NCI-H1694 (cell line): ENCODE measurements around the gene GUCY2F.

Source experiments
- DNase-seq: peaks from one replicate; lab custom pipeline; 2025; lab: John Stamatoyannopoulos, UW

The GUCY2F gene

DNA sequence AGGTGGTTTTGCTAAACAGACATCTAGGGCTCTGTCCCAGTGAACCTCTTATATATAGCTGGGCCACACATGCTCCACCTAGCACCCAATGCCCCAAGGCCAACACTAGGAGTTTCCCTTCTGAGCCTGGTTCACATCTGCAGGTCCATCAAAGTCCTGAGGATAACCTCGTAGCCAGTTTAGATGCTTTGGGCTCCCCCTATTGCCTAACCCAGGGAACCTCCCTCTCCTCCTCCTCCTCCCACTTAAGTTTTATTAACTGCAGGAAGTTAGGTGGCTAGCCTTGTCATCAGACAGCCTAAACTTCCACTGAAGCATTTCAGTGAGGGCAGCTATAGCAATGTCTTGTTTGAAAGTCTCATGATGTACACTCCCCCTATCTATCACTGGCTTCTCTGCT is 88.0 kb downstream of the GUCY2F start:
- DNase-seq: no peak

DNA sequence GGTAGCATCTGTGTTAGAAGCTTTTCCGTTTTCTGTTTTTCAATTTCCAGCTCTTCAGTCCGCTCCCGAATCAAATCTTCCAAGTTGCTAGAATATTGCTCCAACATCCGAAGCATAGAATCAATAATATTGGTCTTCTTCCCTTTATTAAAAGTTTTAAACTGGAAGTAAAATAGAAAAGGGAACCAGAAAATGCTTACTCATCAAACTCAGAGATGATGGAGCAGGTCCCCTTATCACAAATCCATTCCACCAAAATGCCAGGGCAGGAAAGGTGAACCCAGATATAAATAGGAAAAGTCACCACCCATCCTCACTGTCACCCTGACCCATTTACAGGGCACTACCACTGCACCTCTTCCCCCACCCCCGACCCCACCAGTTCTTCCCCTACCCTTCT is 89.0 kb downstream of the GUCY2F start:
- no peak for DNase-seq

DNA sequence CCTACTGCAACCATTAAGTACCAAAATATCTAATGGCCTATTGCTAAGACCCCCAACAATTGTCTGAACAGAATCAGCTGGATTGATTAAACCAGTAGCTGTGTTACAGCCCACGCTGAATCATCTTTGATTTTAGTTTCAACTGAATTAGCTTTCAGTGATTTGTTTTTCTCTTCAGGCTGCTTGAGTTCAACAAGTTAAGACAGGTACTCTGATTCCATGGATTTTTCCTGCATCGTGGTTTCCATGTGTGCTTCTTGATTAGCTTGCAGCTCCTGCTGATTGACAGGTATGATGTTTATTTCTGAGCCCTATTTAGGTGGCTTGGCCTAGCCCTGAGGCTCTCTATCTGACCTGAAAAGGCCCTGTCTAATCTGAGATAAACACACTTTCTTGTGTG is 91.3 kb downstream of the GUCY2F start:
- no peak for DNase-seq

DNA sequence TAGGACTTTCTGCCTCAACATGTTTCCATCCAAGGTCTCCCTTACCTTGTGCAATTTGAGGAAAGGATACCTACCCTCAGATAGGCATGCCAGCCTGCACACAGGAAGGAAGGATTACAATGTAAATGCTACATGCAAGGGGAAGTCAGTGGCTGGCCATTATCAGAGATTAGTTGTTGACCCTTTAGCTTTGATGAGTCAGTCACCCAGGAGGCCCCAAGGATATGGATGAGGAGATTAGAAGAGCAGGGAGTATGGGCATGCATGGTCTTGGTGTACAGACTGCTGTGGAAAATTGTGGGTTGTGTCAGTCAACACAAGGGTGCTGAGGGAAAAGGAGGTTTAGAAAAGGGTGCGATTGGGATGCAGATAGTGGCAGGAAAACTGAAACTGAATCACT is 92.0 kb downstream of the GUCY2F start:
- DNase-seq: no peak

DNA sequence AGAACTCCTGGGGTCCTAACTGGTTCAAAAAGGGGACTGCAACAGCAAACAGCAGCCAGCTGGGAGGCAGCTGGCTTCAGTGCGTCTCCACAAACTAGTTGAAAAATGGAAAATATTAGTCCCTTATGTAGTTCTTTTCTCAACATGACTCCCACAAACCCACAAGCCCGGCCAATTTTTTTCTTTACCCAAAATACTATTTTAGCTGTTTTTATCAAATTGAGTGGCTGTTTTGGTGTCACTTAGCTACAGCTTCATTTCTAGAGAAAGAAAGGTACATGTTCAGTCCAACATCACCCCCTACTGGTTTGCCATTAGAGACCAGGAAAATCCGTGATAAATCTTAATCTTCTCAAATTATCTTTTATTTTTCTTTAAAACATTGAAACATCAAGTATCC is 97.2 kb downstream of the GUCY2F start:
- DNase-seq: no peak

DNA sequence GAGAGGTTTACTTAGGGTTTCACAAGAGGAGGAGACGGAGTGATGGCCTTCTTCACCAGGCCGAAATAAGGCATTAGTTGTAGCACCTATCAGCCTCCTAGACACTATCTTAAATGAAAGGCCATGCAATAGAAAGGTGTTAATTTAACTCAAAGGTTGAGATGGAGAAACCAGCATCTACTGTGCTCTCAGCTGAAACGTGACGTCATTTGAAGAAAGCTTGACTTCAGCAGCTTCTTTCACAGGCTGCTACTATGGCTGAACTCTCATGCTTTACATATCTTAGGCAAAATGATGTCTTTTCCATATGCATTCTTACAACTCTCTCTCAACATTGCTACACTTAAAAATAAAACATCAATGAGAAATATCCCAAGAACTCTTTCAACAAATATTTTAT is 99.6 kb downstream of the GUCY2F start:
- DNase-seq: no peak

DNA sequence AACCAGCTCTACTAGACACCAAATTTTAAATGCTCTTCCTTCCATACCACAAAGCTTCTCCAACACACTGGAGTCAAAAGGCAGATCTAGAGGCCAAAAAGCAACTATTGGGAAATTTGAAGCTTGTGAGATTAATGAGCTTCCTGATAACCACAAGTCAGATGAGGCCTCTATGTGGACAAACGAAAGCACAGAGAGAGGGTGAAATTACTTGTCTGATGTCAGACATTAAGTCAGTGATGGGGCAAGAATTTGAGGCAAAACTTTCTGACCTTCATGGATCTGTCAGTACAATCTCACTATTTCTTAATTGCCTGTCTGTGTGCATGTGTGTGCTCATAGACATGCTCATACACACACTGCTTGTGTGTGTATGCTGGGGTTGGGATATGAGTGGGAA is 103.6 kb downstream of the GUCY2F start:
- DNase-seq: no peak

DNA sequence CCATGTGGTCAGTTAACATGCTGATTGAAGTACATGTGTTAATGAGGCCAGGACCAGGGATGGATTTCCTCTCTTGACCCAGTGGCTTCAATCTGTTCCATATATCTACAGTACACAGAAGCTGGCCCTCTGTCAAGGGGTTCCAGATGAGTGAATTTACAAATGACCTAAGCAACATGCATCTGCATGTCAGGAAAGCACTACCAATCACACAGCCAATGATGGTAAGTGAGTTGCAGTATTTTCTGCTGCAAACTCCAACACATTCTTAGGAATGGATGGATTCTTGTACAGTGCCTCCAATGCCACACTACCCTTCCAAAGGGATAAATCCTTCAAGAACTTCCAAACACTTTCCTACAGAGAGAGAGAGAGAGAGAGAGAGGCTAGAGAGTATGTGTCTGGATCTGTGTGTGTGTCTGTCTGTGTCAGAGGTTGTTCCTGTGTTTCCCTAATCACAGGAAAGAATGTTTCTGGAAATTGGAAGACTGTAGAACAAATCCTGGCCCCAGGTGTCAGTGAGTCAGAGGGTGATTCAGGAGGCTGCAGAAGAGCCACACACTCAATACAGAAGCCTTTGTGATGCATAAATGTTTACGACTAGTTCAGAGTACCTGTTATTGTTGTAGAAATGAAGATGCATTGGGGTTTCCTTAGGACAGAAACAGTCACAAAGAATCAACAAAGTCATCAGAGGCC is 107.5 kb downstream of the GUCY2F start:
- DNase-seq: no peak

DNA sequence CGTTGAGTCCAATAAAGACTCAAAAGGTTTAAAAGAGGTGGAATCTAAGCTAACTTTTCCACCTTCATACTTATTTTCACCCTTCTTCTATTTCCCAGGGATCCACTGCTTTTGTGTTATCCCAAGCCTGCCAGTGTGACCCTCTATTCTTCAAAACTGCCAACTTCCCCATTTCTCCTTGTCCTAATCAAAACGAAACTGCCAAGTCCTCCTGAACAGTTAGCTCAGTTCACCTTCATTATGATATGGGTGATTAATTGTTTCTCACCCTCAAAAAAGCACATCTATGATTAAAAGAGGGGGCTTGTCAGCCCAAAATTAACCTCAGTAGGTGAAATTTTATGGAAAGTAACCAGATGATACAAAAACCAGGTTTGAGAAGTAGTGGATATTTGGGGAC is 108.4 kb downstream of the GUCY2F start:
- DNase-seq: no peak

DNA sequence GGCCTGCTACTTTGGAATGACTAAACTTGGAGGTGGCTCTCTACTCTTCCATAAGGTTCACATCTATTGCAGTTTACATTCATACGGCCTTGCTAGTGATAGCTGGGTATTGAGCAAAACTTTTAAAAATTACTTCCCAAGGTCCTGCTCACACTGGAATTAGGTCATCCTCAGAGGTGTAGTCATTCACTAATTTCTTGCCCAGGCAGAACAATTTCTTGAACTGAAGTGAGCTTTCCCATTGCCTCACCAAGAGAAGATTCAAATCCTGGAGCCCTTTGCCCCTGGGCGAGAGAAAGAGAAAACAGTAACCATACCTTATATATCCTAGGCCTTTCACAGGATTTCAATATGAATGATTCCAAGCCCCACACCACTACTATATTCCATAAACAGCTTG is 109.2 kb downstream of the GUCY2F start:
- no peak for DNase-seq

DNA sequence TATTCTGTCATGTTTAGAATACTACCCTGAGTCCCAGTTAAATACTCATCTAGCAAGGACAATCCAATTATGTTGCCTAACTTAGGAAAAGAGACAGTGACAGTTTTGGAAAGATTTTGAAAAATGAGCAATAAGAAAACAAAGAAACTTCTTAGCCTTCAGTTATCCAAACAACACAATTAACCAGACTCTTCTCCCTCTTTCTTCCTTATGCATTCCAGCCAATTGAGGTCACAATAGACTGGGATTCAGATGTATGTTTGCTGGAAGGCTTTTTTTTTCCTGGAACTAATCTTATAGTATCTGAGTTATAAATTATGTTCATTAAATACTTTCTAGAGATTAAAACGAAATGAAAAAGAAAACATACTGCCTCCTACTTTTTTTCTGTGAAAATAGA is 109.6 kb downstream of the GUCY2F start:
- no peak for DNase-seq

DNA sequence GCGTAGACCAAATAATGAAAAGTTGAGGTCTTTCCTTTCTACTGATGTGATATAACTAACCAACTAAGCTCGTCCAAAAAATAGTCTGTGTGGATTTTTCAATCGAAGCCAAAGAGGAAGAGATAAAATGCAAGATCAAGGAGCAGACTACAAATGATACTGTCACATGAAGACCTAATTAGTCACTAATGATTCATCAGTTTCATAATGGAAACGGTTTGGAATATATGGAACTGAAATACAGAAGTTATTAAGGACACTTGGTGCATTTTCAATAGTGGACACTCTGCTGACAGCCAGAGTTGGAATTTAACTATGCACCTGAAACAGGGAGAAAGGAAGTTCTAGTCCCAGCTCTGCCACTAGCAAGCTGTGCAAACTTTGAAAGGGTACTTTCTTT is 119.8 kb downstream of the GUCY2F start:
- no peak for DNase-seq

DNA sequence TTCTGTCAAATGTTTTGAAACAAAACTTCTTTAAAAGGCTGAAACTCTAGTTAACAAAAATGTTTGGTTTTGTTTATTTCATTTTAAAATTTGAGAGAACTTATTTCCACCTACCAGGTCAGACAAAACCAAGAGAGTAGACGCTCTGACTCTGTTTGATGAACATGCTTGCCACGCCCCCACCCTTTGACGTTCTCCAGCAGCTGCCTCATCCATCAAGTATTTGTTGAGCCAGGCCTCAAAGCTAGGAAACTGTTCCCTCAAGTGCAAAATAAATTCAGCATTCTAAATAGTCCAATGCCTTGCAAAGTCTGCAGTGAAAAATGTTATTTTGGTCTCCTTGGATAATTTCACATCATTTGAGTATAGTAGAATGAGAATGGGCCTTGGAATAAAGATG is 121.6 kb downstream of the GUCY2F start:
- DNase-seq: no peak

DNA sequence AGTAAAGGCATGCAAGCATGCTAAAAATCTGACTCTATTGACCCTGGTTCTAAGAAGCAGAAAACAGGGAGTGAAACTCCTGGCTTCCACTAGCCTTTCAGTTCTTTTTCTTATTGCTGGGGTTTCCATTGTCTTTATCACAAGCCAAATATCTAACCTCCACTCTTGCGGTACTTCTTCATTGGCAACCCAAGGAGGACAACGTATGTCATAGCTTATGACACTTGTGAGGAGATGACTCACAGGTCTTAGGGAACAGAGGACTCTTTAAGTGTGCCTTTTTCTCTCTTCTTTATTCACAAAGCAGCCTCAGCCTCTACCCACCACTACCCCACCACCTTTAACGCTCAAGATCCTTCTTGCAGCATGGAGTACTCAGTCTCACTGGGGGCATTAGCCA is 124.2 kb downstream of the GUCY2F start:
- no peak for DNase-seq

DNA sequence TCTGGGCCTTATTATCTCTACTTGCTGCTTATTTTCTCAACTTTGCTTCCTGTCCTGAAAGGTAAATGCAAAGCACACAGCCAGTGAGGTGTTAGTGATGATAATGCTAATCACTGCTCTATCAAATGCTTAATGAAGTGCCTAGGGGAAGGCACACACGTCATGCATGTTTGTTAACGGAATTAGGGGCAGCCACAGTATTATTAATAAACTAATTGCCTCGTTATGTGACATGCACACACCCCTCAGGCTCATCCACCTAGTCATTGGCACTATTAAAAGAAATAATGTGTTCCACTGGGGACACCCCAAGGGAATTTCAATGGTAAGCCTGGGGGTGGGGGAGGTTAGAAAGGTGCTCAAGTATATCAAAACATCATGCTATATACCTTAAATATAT is 125.2 kb downstream of the GUCY2F start:
- no peak for DNase-seq

DNA sequence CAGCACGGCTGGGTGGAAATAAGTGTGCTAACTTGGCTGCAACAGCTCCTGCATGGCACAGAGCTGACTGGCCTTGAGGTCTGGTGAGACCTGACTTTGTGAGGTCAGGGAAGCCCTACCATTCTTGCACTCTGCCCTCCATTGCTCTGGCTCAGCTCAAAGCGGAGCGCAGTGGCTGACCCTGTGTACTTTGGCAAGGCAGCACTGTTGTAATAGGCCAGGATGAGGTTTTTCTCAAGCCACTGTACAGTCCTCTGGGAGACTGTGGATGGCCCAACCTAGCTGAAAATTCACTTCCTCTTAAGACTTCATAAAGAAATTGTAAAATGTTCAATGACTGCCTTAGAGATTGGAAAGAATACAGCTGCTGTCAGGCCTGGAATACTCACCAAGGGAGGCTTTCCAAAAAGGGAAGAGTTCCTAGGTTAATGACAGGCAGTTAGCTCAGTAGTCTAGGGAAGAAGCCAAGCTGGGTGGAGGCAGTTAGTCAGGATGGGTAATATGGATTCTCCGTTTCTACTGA is 129.8 kb downstream of the GUCY2F start:
- DNase-seq: no peak

DNA sequence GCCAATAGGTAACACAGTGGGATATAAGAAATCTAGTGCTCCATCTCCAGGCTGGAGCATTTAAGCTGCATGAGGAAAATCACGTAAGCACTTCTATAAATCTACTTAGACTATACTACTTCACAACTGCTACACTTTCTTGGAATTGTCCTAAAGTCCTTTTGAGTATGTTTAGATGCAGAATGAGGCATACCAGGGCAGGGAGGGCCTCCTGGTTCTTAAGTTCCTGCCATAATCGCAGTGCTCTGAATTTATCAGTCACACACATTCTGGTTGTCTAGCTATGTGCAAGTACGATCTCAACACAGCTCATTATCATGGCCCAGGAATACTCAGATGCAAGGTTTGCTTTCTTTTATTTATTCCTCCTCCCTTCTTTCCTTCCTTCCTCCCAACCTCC is 130.3 kb downstream of the GUCY2F start:
- DNase-seq: no peak

DNA sequence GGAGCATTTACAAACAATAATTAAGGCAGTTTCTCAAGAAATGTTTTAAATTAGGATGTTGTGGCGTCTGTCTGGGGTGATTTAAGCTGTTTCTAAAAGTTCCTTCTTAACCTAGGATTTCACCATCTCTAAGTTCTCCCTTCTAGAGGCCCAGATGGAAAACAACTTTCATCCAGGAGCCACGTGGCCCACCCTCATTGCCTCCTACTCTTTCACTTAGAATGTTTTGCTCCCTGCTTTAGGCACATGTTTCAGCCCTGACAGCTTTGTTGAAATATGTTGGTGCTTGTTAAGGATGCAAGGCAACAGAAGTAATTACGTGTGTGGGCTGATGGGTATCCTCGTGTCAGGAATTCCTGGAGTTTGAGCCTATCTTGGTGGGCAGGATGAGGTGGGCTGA is 131.3 kb downstream of the GUCY2F start:
- no peak for DNase-seq

DNA sequence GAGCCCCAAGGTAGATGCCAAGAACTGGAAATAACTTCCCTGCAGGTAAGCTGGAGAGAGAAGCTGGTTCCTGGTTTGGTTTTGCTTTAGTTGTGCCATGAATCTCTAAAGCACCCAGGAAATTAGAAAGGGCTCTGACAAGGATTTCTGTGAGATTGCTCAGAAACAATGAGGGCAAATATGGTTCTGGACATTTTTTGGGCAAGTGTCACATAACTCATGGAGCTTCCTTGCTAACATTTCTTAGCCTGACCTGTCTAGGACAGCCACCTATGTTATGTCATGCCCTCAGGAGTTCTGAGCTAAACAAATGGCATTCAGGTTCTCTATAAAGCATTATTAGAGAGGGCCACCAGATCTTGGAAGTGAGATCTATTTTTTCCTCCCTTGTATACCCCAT is 131.8 kb downstream of the GUCY2F start:
- DNase-seq: no peak

DNA sequence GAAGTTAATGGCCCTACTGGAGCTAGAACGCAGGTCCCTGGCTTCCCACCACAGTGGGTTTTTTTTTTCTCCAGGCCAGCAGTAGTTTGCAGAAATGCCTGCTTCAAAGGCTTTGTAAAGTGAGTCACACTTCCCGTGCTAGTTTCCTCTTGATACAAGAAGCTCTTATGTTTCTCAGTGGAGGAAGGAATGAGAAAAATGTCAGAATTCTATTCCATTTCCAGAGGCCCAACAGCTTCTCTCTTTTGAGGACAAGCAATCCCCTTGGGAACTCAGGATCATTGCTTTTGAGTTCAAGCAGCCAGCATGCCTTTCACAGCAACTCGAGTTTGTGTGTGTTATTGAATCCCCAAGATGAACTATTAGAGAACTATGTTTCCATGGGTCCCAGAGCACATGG is 134.3 kb downstream of the GUCY2F start:
- DNase-seq: no peak

DNA sequence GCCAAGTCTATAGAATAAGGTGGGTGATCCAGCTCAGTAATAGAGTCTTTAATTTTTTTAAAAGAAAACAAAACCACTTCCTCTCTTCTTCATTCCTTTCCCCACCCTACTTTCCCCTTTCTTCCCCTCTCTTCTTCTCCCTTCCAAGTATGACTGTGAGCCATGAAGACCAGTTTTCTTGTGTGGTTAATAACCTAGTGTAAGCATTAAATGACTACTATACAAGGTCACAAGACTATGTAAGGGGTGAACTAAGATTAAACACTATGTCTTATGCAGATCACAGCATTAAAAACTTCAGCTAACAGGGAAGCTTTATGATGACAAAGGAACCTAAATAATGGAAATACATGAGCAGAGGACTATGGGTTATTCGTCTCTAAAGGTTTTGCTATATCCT is 135.4 kb downstream of the GUCY2F start:
- no peak for DNase-seq

DNA sequence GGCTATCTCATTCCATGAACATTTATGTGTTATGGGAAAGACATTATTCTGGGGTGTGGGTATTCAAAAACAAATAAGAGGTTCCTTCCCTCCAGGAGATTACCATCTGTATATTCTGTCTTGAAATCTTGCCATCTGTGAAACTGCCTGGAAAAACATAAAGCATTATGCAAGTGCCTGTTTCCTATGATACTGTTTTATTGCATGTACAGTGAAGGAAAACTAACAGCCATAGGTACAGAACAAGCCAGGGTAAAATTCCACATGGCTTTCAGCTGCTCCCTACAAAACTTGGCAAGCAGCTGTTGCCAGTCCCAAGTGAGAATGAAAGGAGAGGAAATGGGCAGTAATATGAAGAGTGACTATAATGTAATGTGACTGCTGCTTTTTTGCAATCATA is 136.0 kb downstream of the GUCY2F start:
- DNase-seq: no peak

DNA sequence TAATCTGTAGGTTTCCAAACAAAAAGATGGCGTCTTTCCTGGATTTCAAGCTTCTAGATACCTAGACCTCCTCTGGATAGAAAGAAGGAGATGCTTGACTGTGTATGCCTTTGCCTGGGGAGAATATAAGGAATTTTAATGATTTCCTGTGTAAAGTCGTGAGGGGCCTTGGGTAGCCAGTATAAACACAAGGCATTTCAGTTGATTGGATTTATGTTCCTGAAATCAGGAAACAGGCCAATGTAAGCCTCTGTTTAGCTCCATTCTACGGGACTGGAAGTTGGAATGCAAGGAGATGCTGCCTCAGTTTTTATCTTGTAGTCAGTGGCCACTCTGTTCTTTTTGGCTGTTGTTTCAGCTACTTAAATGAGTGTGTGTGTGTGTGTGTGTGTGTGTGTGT is 137.2 kb downstream of the GUCY2F start:
- DNase-seq: no peak

DNA sequence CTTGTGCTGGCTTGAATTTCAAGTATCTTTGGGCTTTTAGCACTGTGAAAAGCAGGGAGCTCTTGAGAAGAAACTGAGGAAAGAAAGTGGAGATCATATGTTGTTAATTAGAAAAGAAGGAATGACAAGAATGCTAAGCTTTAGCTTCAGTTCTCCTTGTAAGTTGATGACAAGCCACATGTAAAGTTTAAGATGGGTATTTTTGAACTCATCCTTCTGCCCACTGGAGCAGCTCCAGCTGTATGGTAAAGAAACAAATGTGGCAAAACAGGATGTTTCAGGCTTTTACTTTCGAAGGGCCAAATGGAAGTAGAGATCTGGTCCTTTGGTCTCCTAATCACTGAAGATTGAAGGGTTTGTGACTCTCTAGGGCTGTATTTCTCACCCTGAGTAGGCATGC is 137.8 kb downstream of the GUCY2F start:
- no peak for DNase-seq

DNA sequence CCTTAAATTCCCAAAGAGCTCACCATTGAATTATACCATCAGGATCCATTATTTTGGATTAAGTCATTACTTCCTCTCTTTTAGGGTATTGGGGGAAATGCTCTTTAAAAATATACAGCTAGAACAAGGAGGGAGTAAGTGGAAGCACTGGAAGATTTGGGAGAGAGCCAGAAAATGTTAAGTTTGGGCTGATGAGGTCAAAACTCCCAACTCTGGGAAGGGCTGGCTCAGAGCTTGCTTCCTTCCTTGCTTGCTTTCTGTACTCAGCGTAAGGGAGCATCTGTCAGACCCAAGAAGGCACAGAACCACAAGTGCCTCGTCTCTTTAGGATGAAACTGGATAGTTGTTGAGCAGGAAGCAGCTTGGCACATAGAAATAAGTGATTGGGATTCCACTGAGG is 138.2 kb downstream of the GUCY2F start:
- no peak for DNase-seq
